ENCODE measurements around the gene PRUNE2.
"Not testable (repeated sequence)": the region's sequence is repeated elsewhere in the genome, so short reads cannot be mapped to it uniquely, and the experiment has no call there.

Gene PRUNE2

DNA sequence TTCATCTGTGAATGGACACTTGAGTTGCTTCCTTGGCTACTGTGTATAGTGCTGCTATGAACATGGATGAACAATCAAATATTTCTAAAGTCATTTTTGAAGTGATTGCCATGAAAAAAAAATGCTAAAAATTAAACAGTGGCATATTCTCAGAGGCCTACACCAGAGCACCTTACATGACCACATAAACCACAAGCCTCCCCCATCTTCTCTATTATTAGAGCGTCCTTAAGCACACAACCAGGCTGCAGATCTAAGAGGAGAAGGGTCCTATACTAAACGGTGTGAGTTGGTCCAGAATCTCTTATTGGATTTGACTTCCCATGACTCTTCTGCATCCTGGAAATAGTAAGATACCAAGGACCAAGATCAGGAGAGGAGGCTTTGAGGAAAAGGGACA, 107.4 kb downstream of the PRUNE2 start:
- no peak for DNase-seq (ENCODE audit: low read depth)

DNA sequence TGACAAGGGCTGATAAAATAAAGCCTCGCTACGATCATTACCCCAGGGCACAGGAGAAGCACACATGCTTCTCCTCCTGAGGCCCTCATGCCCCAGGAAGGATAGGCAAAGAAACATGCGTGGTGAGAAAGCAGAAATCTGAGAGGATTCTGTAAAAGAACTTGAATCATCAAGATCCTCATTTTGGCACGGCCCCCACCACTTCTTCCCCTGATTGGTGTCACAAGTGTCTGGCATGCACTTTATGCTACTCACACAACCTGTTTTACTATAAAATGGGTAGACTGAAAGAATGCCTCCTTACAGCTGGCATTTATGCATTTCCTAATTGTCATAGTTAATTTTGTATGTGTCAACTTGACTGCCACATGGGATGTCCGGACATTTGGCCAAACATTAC, 109.6 kb downstream of the PRUNE2 start:
- DNase-seq (ENCODE audit: low read depth): no peak

DNA sequence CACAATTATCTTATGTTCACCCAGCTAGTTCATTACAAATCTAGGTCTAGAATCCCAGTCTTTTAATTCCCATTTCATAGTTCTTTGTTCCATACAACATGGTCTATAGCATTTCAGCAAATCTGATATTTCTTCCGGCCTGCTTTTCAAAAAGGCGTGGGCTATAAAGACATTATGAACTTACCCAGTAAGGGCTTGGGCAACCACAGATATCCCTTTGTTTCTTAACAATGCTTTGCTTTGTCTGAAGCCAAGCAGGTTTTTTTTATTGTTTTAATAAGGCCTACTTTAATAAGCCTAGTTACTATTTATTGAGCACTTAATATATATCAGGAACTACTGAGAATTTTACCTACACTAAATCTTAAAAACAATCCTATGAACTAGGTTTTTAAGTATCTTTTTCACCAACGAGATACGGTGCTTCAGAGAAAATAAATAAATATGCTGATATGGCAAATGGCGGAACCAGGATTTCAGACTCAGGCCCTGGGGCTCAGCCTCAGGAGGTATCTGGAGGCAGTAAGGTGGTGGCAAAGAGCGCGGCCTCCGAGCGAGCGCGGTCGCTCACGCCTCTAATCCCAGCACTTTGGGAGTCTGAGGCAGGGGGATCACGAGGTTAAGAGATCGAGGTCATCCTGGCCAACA, 112.0 kb downstream of the PRUNE2 start:
- DNase-seq (ENCODE audit: low read depth): no peak

DNA sequence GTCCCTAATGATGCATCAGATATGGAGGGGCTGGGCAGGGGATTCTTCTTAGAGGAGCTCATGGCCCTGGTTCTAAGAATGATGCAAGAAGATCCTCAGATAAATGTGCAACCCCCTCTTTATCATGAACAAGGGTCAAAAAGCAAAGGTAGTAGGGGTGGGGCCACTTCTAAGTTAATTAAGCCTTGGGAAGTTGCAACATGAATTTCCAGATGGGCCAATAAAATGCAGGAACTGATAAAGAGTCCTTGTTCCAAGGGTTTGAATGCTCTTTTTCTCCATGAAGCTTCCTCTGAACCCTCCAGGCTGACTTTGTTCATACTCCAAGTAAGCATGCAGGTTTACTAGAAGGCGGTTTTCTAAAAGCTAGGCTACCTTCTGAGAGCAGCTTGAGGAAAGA, 116.1 kb downstream of the PRUNE2 start:
- DNase-seq (ENCODE audit: low read depth): no peak

DNA sequence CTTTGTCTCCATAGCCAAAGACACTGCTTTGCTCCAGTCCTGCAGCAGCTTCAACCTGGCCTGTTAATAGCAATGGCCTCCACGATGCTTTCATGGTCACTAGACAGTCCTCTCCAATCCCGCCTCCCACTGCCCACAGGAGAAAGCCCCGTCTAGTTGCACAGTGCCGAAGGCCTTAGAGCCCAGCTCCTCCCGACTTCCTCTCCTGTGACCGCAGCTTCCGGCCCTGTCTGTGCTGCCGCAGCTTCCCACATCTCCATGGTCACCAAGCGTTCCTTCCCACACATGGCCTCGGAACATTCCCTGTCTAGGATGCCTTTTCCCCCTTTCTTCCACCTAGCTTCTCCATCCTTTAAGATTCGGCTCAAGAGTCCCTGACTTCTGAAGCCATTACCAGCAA, 118.2 kb downstream of the PRUNE2 start:
- DNase-seq (ENCODE audit: low read depth): no peak

DNA sequence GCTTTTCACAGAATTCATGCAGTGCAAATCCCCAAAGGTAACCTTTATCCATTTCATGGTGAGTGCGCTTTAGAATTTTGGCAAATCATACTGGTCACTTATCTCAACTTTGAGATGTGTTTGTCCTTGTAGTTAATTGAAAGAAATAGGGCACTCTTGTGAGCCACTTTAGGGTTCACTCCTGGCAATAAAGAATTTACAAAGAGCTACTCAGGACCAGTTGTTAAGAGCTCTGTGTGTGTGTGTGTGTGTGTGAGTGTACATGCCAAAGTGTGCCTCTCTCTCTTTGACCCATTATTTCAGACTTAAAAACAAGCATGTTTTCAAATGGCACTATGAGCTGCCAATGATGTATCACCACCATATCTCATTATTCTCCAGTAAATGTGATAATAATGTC, 120.4 kb downstream of the PRUNE2 start:
- DNase-seq (ENCODE audit: low read depth): no peak

DNA sequence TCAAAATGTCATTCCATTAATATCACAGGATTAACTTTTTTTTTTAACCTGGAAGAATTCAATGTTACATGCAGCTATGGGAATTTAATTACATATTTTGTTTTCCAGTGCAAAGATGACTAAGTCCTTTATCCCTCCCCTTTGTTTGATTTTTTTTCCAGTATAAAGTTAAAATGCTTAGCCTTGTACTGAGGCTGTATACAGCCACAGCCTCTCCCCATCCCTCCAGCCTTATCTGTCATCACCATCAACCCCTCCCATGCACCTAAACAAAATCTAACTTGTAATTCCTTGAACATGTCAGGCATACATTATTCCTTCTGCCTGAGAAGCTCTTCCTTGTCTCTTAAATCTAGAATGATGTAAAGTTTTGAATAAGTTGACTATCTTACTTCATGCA, 121.0 kb downstream of the PRUNE2 start:
- no peak for DNase-seq (ENCODE audit: low read depth)

DNA sequence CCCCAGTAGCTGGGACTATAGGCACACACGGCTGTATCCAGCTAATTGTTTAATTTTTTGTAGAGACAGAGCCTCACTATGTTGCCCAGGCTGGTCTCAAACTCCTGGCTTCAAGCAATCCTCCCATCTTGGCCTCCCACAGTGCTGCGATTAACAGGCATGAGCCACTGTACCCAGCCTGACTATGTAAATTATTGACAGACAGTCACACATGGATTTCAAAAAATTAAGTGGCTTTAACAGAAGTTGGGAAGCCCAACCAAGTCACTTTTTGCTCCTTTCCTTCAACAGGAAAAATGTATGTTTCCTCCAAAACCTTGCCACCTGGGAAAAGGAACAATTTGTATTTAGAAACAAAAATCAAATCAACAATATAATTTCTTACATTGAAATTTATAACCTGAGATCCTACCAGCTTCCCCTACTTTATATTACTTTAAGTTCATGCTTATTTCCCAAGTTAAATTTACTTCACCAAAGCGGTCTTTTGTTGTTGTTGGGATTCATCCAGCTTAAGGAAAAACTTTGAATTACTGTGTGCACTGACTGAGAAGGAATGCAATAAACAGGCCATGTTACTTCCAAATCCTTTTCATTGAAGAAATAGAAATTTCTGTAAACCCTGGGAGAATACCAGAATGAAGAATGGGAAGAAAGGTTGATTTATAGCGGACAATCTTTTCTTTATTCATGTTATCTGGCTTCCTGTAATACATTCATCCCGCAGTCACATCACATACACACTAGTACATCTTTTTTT, 133.0 kb downstream of the PRUNE2 start:
- no peak for DNase-seq (ENCODE audit: low read depth)

DNA sequence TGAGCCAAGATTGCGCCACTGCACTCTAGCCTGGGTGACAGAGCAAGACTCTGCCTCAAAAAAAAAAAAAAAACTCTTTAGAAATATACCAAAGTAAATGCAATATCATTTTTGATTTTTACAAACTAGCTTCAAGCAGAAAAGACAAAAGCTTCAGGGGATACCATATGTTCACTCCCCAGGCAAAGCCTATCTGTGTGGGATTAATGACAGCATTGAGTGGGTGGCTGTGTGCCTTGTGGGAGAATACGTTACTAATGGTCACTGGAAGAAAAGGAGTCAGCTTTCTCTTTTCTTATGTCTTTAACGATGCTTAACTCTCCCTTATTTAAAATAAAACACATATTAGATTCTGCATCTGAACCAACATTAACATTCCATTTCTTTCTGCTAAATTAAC, 139.8 kb downstream of the PRUNE2 start:
- no peak for DNase-seq (ENCODE audit: low read depth)

DNA sequence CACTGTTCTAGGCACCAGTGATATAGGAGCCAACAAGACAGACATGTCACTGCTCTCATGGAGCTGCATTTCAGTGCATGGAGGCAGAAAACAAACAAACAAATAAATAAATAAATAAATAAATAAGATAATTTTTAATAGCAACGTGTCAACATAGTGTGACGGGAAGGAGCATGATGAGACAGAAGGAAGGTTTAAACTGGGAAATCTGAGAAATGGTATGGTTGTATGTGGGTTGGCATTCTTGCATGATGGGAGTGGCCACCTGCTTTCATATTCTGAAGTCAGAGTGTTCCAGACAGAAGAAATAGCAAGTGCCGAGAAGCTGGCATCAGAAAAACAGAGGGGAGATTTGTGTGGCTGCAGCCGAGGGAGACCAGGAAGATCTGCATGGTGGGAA, 141.8 kb downstream of the PRUNE2 start, which contains the start of gene PCA3:
Gene PCA3, plus strand, starts transcription at position 301 of the 400 bp plus-strand sequence.
- no peak for DNase-seq (ENCODE audit: low read depth)

DNA sequence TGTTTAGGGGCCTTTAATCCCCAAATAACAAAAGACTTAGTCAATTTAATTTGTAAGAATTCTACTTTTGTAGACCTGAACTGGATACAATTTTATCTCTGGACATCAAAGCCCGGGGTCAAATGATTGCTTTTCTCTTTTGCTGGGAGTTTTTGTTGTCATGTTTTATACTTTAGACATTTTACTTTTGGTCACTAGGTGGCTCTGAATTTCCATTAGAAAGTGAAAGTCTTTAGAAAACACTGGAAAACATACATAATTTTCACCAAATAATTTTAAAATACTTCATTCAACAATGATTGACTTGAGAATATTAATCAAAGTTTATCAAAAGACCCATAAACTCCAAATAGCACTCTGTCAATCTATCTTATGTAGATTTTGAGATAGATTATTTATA, 144.5 kb downstream of the PRUNE2 start:
- DNase-seq (ENCODE audit: low read depth): no peak

DNA sequence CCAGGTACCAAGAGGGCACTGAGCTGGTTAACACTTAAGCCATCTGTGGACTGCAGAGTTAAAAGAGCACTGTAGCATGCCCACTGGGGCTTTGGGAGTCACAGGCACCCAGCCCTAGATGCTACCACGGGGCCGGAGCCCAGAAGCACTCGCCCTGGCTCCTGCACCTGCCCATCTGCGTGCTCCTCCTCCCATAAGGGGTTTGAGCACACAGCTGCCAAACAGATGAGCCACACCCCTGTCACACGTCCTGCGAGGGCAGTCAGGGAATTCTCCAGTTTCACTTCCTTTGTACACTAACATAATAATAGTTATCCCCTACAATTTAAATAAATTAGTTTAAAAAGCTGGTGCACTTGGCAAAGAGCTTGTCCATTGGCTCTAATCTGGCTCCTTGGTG, 146.2 kb downstream of the PRUNE2 start:
- no peak for DNase-seq (ENCODE audit: low read depth)

DNA sequence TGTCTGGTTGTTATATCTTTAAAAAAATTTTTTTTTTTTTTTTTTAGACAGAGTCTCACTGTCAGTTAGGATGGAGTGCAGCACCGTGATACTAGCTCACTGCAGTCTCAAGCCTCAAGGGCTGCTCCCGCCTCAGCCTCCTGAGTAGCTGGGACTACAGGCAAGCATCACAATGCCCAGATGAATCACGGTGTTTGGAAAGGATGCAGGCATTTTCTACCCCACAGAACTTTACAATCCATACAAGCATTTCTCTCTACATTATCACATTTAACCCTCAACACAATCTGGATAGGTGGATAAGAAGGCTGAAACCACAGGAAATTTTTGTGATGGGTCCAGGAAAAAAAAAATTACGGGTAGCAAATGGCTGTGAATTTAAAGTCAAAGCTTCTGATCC, 147.4 kb downstream of the PRUNE2 start:
- no peak for DNase-seq (ENCODE audit: low read depth)

DNA sequence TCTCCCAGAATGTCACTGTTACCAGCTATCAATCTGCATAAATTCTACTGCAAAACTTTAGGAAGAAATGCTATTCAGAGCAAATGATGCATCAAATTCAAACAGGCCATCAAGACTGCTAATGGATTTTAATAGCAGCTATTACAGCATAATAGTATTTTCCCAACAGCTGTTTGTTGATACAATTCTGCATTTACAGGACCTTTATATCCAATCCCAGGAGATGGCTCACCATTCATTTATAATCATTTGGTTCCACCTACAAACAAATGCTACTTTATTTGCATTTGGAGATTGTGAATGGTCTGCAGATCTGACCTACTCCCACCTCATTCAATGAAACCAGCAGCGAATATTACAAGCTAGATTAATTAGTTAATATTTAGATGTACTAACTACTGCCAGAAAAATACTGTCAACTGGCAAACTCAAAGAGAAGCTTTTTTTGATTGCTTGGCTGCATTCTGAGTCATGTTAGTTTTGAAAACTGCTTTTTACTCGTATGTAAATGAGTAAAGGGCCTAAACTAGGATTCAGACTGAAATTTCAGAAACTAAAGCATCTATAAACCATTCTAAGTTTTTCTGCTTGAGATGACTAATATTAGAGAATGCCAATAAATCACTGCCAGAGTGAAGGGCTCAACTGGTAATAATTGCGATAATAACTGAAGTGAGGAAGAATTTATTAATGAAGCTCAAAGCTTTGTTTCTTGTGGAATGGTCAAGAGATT, 148.8 kb downstream of the PRUNE2 start:
- DNase-seq (ENCODE audit: low read depth): no peak

DNA sequence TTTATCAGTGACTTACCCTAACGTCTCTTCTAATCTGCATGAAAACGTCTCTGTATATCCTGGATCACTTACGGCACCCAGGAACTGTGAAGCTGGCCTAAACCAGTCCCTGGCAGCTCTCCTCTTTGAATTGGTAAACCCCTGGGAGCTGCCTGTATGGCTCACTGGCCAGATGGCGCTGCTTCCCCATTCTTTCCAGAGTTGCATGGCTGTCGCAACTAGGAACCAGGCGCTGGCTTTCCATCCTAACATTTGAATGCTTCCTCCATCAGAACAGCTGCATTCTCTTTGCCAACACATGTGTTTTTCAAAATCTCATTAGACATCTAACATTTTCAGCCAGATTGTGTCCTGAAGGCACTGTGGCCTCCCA, 149.7 kb downstream of the PRUNE2 start:
- no peak for DNase-seq (ENCODE audit: low read depth)

DNA sequence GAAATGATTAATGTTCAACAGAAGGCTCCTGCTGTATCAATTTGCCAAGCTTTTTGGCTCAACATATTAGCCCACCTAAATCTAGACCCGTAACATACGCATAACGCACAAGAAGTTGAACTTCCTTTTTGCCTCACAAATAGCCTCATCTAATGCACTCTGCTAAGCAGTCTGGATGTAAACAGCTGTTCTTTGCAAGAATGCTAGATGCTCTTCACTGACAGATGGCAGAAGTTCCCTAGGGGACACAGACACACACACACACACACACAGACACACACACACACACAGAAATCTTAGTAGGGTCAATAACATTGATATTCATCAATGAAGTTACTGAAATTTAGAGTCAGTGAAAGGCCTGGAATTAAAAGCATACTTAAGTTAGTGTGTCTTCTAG, 154.9 kb downstream of the PRUNE2 start:
- no peak for DNase-seq (ENCODE audit: low read depth)

DNA sequence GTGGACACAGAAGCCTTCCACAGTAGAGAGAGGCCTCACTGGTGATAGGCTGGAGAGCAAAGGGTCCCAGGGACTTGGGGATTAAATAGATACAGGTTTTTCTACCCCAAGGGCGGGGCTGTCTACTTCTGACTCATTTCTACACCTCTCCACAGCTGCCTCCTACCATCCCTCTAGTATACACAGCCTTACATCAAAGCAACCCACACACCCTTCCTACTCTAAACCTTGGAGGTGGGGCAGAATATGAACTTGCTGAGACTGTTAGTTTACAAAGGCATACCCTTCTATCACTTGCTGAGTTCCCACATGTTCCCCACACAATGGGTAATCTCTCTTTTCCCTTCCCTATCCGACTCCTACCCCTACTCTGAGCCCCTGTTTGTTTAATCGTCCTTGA, 161.6 kb downstream of the PRUNE2 start:
- no peak for DNase-seq (ENCODE audit: low read depth)

DNA sequence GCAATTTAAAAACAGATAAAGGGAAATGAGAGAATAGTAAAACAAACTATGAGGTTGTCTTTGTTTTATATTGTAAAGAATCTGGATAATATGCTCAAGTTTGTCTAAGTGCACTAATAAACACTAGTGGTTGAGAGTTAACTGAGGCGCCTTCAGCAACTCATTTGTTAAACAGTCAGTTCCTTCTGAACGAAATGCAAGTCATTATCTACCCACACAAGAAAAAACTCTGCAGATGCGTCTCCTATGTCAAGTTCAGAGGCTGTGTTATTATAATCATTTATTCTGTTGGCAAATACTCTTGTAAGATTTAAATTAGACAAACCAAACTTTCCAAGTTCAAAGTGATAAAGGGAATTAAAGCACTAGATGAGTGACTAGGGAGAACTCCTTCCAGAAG, 162.0 kb downstream of the PRUNE2 start:
- no peak for DNase-seq (ENCODE audit: low read depth)

DNA sequence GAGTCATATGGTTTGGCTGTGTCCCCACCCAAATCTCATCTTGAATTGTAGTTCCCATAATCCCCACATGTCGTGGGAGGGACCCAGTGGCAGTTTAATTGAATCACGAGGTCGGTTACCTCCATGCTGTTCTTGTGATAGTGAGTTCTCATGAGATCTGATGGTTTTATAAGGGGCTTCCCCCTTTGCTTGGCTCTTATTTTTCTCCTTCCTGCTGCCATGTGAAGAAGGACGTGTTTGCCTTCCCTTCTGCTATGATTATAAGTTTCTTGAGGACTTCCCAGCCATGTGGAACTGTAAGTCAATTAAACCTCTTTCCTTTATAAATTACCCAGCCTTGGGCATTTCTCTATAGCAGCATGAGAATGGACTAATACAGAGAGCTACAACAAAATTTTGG, 163.0 kb downstream of the PRUNE2 start:
- DNase-seq (ENCODE audit: low read depth): not testable (repeated sequence)

DNA sequence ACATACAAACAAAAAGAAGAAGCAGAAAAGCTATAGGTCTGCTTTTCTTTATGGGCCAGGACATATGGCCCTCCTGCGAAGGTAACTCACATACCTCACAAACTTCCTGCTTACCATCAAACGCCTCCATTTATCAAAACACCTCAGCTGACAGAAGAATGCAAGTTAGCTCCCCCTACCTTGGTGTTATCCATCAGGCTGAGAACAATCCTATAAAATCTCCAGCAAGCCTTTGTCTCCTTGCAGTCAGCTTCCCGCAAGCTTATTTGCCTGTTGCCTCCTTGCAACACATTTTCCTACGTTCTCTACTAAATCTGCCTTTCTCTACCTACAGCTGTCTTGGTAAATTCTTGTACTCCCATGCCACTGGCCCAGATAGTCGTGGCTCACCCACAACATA, 164.4 kb downstream of the PRUNE2 start:
- DNase-seq (ENCODE audit: low read depth): no peak

DNA sequence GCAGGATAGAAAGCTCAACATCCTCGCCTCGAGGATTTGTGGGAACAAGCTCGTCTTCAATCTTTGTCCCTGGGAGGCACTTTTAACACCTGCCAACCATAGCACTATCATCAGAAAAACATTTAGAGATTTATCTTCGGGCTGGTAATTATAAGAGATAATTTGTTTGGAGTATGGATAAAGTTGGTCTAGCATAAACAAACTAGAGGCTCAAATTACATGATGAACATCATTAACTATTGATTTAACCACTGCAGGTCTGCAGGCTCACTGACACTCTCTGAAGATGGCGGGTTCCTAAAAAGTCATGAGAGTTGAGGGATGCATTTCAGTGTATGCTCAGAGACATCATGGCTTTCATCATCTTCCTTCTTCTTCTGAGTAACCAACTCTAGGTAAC, 167.5 kb downstream of the PRUNE2 start:
- no peak for DNase-seq (ENCODE audit: low read depth)

DNA sequence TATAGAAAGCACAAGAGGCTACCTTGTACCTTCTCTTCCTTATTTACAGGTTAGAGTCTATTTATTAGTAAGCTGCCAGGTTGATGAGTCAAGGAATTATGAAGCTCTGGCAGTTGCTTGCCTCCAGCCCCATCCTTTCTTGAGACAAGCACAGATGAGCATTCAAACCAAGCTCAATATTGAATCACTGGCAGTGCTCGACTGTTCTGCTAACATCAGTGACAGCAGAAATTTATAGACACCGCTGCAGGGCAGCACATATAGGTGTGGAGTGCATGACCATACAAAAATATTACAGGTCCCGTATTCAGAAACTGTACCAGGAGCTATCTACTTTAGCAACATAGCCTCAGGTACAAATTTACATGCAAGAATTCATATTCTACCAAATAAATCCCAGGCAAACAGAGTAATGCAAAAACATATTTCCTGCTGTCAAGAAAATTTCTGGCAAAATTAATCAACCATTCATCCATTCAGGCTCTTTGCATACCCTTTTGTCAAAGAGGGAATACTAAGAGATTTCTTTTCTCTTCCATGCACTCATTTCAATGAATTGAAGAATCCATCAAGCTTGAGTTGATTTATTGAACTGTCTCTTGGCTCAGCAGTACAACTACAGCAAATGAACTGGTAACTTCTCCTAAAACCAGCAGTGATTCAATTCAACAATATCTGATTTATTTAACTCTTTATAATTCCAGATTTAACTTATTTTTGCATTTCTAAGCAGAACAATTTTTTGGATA, 168.6 kb downstream of the PRUNE2 start:
- DNase-seq (ENCODE audit: low read depth): no peak

DNA sequence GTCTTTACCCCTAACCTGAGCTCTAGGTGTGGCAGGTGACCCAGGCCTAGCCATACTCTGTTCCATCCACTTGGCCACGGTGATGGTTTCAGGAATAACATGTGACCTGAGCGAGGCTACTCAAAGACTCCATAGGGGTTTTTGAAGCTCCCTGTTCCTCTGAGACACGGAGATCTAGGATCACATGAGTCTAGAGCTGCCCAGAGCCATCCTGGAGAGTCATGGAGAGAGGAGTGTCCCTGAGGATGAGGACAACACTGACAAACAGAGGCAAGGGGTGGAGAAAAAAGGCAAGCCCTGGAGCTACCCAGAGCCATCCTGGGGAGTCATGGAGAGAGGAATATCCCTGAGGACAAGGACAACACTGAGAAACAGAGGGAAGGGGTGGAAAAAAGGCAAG, 171.2 kb downstream of the PRUNE2 start:
- no peak for DNase-seq (ENCODE audit: low read depth)

All from activated gamma-delta T cell treated with anti-CD3 and anti-CD28 coated beads, Interleukin-2, amount 50 U/mL, for 16 hours (primary cell).